ENCODE results near the gene CEP78. TPM values are rescaled to one million over a fixed set of nuclear protein-coding genes. Genes with fewer than 3 reads are reported as not detected.

The CEP78 gene
- total RNA-seq, 1 donor from 2014 or later = 21.5 TPM

DNA sequence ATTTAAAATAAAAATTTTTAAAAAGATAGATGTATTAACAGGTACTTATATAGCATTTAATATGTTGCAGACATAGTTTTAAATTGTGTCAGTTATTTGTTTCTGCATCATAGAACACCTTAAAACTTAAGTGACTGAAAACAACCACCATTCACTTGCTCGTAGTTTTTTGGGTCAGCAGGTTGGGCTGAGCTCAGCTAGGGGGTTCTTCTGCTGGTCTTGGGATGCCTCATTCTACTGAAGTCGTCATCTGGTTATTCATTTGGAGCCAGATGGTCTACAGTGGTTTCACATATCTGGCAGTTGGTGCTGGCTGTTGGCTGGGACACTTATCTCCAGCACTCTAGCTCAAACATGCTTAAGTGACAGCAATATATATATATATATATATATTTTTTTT is 90.7 kb downstream of the CEP78 start:
- H3K27ac ChIP-seq (ENCODE audit: low read depth, low read length) = no peak overlapping the region
- H3K27me3 Mint-ChIP-seq (ENCODE audit: low read depth, unreplicated experiment) = no peaks in the 10 kb centered on the region
- peaks cover 25% of the 10 kb centered on the region for H3K36me3 Mint-ChIP-seq (ENCODE audit: low read depth, unreplicated experiment)
- H3K4me1 ChIP-seq (ENCODE audit: insufficient read depth, low read length) = no peaks in the 10 kb centered on the region
- H3K4me1 Mint-ChIP-seq (ENCODE audit: low read depth, unreplicated experiment) = peaks cover 5% of the 10 kb centered on the region
- no peak for TF ChIP-seq EZH2 (IDR thresholded peaks at IDR 0.05; ENCODE audit: insufficient read depth, low read length)
- TF ChIP-seq CTCF (IDR thresholded peaks at IDR 0.05; ENCODE audit: insufficient read depth, low read depth, low read length) = no peak
- no peaks in the 10 kb centered on the region for H3K27me3 ChIP-seq (ENCODE audit: insufficient read depth, low read length)
- no peaks in the 10 kb centered on the region for H4K20me1 ChIP-seq (ENCODE audit: insufficient read depth, low read length)
- FAIRE-seq (no peak), DNase-seq (ENCODE audit: low read depth) (no peak)
- no peaks in the 10 kb centered on the region for H3K9me3 Mint-ChIP-seq (ENCODE audit: unreplicated experiment)
- no peaks in the 10 kb centered on the region for H3K79me2 ChIP-seq (ENCODE audit: insufficient read depth, low read length)
- no peaks in the 10 kb centered on the region for H3K36me3 ChIP-seq (ENCODE audit: insufficient read depth, low read length)
- H3K4me2 ChIP-seq (ENCODE audit: low read length) = no peak overlapping the region
- H3K27ac Mint-ChIP-seq (ENCODE audit: unreplicated experiment) = no peak overlapping the region
- no peak overlapping the region for H3K9ac ChIP-seq (ENCODE audit: low read length)
- no peak overlapping the region for H3K4me3 ChIP-seq (ENCODE audit: insufficient read depth, low read depth, low read length)
- H2AFZ ChIP-seq (ENCODE audit: low read depth, low read length) = no peak overlapping the region
- no peak overlapping the region for H3K4me3 Mint-ChIP-seq (ENCODE audit: unreplicated experiment)
- H3K9me3 ChIP-seq (ENCODE audit: insufficient read depth, low read depth, low read length) = no peaks in the 10 kb centered on the region

Other genes with a start within 250 kb of the CEP78 start
- gene GNAQ, start 204.3 kb upstream of the CEP78 start, total RNA-seq = 65.7 and 74.9 TPM in 2 replicates
- 326 and 335 TPM in 2 replicates for gene PSAT1, start 61.0 kb downstream of the CEP78 start, total RNA-seq